Ishikawa (cell line): Measurements from ENCODE around the gene ZBTB20.

Experiments
- CEBPB ChIP-seq: IDR thresholded peaks from 2 replicates; pipeline ENCODE4 v1.6.1; 2012
- CREB1 ChIP-seq: IDR thresholded peaks from 2 replicates; pipeline ENCODE4 v1.6.1; 2012; ENCODE audit warnings: low read depth
- EGR1 ChIP-seq: IDR thresholded peaks from 2 replicates; pipeline ENCODE4 v1.6.1; 2012
- EP300 ChIP-seq: IDR thresholded peaks from 2 replicates; pipeline ENCODE4 v1.6.1; 2012; ENCODE audit warnings: borderline replicate concordance
- FOXM1 ChIP-seq: IDR thresholded peaks from 2 replicates; pipeline ENCODE4 v1.6.1; 2012; ENCODE audit warnings: low read depth, borderline replicate concordance
- NFIC ChIP-seq: IDR thresholded peaks from 2 replicates; pipeline ENCODE4 v1.6.1; 2012
- RAD21 ChIP-seq: IDR thresholded peaks from 2 replicates; pipeline ENCODE4 v1.6.1; 2012; ENCODE audit warnings: low read depth
- TAF1 ChIP-seq: IDR thresholded peaks from 2 replicates; pipeline ENCODE4 v1.6.1; 2012; ENCODE audit warnings: low read depth, mild to moderate bottlenecking
- TCF12 ChIP-seq: IDR thresholded peaks from 2 replicates; pipeline ENCODE4 v1.6.1; 2012; ENCODE audit warnings: low read depth
- TEAD4 ChIP-seq: IDR thresholded peaks from 2 replicates; pipeline ENCODE4 v1.6.1; 2012
- YY1 ChIP-seq: IDR thresholded peaks from 2 replicates; pipeline ENCODE4 v1.6.1; 2012; ENCODE audit warnings: low read depth
- ZBTB7A ChIP-seq: IDR thresholded peaks from 2 replicates; pipeline ENCODE4 v1.6.1; 2012; ENCODE audit warnings: low read depth
- TF ChIP-seq, protein P1 (sequence below): IDR thresholded peaks from 2 replicates; pipeline ENCODE4 v1.6.1; 2012
- TF ChIP-seq, protein P2 (sequence below): IDR thresholded peaks from 2 replicates; pipeline ENCODE4 v1.6.1; 2012
- TF ChIP-seq, protein P3 (sequence below): IDR thresholded peaks from 2 replicates; pipeline ENCODE4 v1.6.1; 2012; ENCODE audit warnings: low read depth, mild to moderate bottlenecking

The ZBTB20 gene

DNA sequence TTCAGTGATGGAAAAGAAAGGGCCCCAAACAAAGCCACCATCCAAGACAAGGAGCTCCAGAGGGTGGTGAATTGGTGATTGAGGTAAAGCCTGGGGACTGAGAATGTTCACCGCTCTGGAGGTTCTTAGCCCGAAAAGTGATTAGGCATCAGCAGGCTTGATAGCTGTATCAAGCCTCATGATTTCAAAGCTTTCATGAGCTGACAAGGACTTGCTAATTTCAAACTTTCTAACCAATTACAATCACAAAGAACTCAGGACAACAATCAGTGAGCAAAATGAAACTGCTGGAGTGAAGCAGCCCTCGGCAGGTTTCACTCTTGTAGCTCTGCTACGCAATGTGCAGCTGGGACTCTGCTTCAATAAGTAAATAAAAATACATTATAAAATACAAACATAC is 461.9 kb downstream of the ZBTB20 start:
- TF ChIP-seq, protein P1, sequence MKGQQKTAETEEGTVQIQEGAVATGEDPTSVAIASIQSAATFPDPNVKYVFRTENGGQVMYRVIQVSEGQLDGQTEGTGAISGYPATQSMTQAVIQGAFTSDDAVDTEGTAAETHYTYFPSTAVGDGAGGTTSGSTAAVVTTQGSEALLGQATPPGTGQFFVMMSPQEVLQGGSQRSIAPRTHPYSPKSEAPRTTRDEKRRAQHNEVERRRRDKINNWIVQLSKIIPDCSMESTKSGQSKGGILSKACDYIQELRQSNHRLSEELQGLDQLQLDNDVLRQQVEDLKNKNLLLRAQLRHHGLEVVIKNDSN, result no peak
- TF ChIP-seq FOXM1, result no peak
- no peak for TF ChIP-seq CEBPB
- no peak for TF ChIP-seq TEAD4
- TF ChIP-seq CREB1, result no peak
- TF ChIP-seq, protein P2, sequence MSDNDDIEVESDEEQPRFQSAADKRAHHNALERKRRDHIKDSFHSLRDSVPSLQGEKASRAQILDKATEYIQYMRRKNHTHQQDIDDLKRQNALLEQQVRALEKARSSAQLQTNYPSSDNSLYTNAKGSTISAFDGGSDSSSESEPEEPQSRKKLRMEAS, result no peak
- no peak for TF ChIP-seq RAD21

DNA sequence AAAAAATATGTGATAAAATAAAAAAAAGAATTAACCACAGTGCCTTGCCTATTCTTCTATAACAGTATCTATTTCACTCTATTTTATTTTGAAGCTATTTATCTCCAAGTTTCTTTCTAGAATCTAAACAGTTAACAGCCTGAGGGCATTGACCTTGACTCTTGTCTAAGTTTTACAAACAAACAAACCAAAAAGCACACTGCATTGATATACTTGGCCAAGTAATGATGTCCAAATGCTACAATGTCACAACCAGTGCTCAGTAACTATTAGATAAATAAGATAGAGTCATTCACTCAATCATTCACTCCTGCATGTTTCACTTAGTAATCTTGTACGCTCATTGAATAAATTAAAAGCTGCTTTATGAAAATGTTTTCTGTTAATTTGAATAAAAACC is 466.8 kb downstream of the ZBTB20 start:
- TF ChIP-seq TCF12 (no peak), FOXM1 (no peak), TEAD4 (no peak), YY1 (no peak), EP300 (no peak), CEBPB (no peak), ZBTB7A (no peak), CREB1 (no peak)
- TF ChIP-seq, protein P2, result no peak
- TF ChIP-seq, protein P1, result no peak

DNA sequence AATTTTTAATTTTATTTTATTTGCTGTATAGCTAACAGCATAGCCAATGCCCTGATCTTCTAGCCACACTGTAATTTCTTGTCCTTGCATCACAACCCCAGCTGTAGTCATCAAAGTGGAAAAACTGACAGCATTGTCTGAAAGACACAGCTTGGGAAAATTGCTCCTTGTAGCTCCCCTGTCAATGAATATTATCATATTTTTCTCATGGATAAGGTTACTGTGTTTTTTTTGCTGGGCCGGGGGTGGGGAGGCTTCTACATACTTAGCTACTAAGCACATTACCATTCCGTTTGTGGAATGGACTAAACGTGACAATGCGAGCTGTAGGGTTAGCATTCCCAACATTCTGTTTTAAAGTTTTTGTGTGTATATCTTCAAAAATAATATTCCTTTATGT is 472.0 kb downstream of the ZBTB20 start:
- TF ChIP-seq CREB1 (no peak), YY1 (no peak), FOXM1 (no peak), TAF1 (no peak), NFIC (no peak), CEBPB (no peak), EGR1 (no peak), TCF12 (no peak), ZBTB7A (no peak), EP300 (no peak)
- TF ChIP-seq, protein P3, sequence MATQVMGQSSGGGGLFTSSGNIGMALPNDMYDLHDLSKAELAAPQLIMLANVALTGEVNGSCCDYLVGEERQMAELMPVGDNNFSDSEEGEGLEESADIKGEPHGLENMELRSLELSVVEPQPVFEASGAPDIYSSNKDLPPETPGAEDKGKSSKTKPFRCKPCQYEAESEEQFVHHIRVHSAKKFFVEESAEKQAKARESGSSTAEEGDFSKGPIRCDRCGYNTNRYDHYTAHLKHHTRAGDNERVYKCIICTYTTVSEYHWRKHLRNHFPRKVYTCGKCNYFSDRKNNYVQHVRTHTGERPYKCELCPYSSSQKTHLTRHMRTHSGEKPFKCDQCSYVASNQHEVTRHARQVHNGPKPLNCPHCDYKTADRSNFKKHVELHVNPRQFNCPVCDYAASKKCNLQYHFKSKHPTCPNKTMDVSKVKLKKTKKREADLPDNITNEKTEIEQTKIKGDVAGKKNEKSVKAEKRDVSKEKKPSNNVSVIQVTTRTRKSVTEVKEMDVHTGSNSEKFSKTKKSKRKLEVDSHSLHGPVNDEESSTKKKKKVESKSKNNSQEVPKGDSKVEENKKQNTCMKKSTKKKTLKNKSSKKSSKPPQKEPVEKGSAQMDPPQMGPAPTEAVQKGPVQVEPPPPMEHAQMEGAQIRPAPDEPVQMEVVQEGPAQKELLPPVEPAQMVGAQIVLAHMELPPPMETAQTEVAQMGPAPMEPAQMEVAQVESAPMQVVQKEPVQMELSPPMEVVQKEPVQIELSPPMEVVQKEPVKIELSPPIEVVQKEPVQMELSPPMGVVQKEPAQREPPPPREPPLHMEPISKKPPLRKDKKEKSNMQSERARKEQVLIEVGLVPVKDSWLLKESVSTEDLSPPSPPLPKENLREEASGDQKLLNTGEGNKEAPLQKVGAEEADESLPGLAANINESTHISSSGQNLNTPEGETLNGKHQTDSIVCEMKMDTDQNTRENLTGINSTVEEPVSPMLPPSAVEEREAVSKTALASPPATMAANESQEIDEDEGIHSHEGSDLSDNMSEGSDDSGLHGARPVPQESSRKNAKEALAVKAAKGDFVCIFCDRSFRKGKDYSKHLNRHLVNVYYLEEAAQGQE, result no peak
- TF ChIP-seq, protein P2, result no peak
- TF ChIP-seq, protein P1, result no peak

DNA sequence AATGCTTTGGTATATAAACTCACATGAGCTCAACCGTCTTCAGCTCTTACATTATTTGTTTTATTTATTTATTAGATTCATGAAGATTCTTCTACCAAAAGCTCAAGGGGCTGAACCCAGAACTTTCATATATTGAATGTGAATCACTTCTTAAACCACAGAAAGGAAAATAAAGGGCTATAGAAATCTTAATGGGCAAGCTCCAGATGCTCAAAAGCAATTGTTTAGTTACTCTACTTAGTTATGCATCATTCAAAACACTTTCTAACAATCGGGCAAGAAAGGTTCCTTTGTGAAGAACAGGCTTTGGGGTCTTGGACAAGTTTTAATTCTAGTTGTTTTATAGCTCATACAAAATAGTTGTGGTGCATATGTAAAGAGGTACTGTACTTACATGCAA is 473.1 kb downstream of the ZBTB20 start:
- TF ChIP-seq EGR1 (no peak), FOXM1 (no peak), CREB1 (no peak), TEAD4 (no peak), CEBPB (no peak), NFIC (no peak)
- TF ChIP-seq, protein P1, result no peak
- TF ChIP-seq, protein P3, result no peak

DNA sequence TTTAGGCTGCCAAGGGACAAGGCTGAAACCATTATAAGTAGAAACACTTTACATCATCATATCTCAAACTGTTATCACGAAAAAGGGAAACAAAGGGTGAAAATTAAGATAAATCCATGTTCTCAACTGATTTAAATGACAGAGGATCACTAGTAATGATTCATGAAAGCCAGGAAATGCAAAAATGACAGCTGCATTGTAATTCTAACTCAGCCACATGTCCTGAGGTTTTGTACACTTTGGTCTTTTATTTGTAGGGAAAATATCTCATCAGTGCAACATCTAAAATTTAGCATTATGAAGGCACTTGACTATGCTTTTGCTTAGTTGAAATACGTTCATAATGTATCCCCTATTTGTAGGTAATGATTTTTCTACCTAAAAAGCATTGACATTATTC is 473.6 kb downstream of the ZBTB20 start:
- TF ChIP-seq, protein P2, result no peak
- TF ChIP-seq TEAD4, result no peak
- TF ChIP-seq, protein P3, result no peak
- TF ChIP-seq ZBTB7A, result no peak
- TF ChIP-seq, protein P1, result no peak
- TF ChIP-seq EP300, result no peak
- no peak for TF ChIP-seq RAD21
- no peak for TF ChIP-seq EGR1
- TF ChIP-seq CEBPB, result no peak
- TF ChIP-seq CREB1, result no peak
- no peak for TF ChIP-seq FOXM1
- no peak for TF ChIP-seq NFIC
- TF ChIP-seq TAF1, result no peak
- TF ChIP-seq TCF12, result no peak
